ENCODE measurements around the gene ZDHHC3.
"Not testable (repeated sequence)": the region's sequence is repeated elsewhere in the genome, so short reads cannot be mapped to it uniquely, and the experiment has no call there.

Gene ZDHHC3

GRCh38 chr3:44950275-44950734, 25.7 kb downstream of the ZDHHC3 start:
- no peaks in the 10 kb centered on the region for H3K27me3 ChIP-seq (ENCODE audit: insufficient read depth, low read depth)
- H3K4me3 ChIP-seq (IDR thresholded peaks at IDR 0.05; ENCODE audit: insufficient read depth, low read depth, low read length), result no peak overlapping the region
- H4K20me1 ChIP-seq (ENCODE audit: insufficient read depth), result no peaks in the 10 kb centered on the region
- no peaks in the 10 kb centered on the region for H3K36me3 ChIP-seq (ENCODE audit: insufficient read depth)
- H3K9ac ChIP-seq, result no peak overlapping the region
- no peak overlapping the region for H3K4me2 ChIP-seq
- no peak overlapping the region for H3K27ac ChIP-seq
- no peaks in the 10 kb centered on the region for H3K4me1 ChIP-seq (ENCODE audit: low read depth, poor library complexity, severe bottlenecking)
- no peak overlapping the region for H2AFZ ChIP-seq (ENCODE audit: low read depth)
- TF ChIP-seq CTCF (conservative IDR thresholded peaks at IDR 0.05; ENCODE audit: low read depth, low read length), result no peak
- no peaks in the 10 kb centered on the region for H3K79me2 ChIP-seq (ENCODE audit: insufficient read depth, low read depth)

GRCh38 chr3:44949770-44950169, 26.2 kb downstream of the ZDHHC3 start:
- H3K4me2 ChIP-seq, result not testable (repeated sequence)

GRCh38 chr3:44948239-44948638, 27.7 kb downstream of the ZDHHC3 start:
- Histone ChIP-seq H3K36me3 (ENCODE audit: insufficient read depth) (no peaks in the 10 kb centered on the region), H3K9ac (no peak overlapping the region), H3K4me2 (no peak overlapping the region), H3K27me3 (ENCODE audit: insufficient read depth, low read depth) (no peaks in the 10 kb centered on the region), H4K20me1 (ENCODE audit: insufficient read depth) (no peaks in the 10 kb centered on the region), H2AFZ (ENCODE audit: low read depth) (no peak overlapping the region), H3K79me2 (ENCODE audit: insufficient read depth, low read depth) (no peaks in the 10 kb centered on the region), H3K4me1 (ENCODE audit: low read depth, poor library complexity, severe bottlenecking) (no peaks in the 10 kb centered on the region), H3K4me3 (IDR thresholded peaks at IDR 0.05; ENCODE audit: insufficient read depth, low read depth, low read length) (no peak overlapping the region), H3K27ac (no peak overlapping the region)
- TF ChIP-seq CTCF (conservative IDR thresholded peaks at IDR 0.05; ENCODE audit: low read depth, low read length), result no peak

More at GRCh38 chr3:44949770-44950169, 26.2 kb downstream of the ZDHHC3 start:
- H3K79me2 ChIP-seq (ENCODE audit: insufficient read depth, low read depth); H3K4me3 ChIP-seq (IDR thresholded peaks at IDR 0.05; ENCODE audit: insufficient read depth, low read depth, low read length); H4K20me1 ChIP-seq (ENCODE audit: insufficient read depth); H2AFZ ChIP-seq (ENCODE audit: low read depth); H3K27ac ChIP-seq; H3K9ac ChIP-seq; H3K4me1 ChIP-seq (ENCODE audit: low read depth, poor library complexity, severe bottlenecking); H3K36me3 ChIP-seq (ENCODE audit: insufficient read depth); H3K27me3 ChIP-seq (ENCODE audit: insufficient read depth, low read depth): not testable (repeated sequence)

GRCh38 chr3:44942202-44942921, 33.6 kb downstream of the ZDHHC3 start:
- Histone ChIP-seq H3K4me3 (IDR thresholded peaks at IDR 0.05; ENCODE audit: insufficient read depth, low read depth, low read length) (no peak overlapping the region), H3K27ac (no peak overlapping the region), H3K79me2 (ENCODE audit: insufficient read depth, low read depth) (no peaks in the 10 kb centered on the region), H2AFZ (ENCODE audit: low read depth) (no peak overlapping the region), H3K4me1 (ENCODE audit: low read depth, poor library complexity, severe bottlenecking) (no peaks in the 10 kb centered on the region), H3K9ac (no peak overlapping the region), H3K27me3 (ENCODE audit: insufficient read depth, low read depth) (no peaks in the 10 kb centered on the region), H3K36me3 (ENCODE audit: insufficient read depth) (no peaks in the 10 kb centered on the region), H4K20me1 (ENCODE audit: insufficient read depth) (no peaks in the 10 kb centered on the region), H3K4me2 (no peak overlapping the region)
- TF ChIP-seq CTCF (conservative IDR thresholded peaks at IDR 0.05; ENCODE audit: low read depth, low read length), result no peak

- Histone ChIP-seq H3K36me3 (ENCODE audit: insufficient read depth) (no peaks in the 10 kb centered on the region), H2AFZ (ENCODE audit: low read depth) (no peak overlapping the region), H3K27me3 (ENCODE audit: insufficient read depth, low read depth) (no peaks in the 10 kb centered on the region), H3K4me3 (IDR thresholded peaks at IDR 0.05; ENCODE audit: insufficient read depth, low read depth, low read length) (no peak overlapping the region), H3K27ac (no peak overlapping the region), H3K4me1 (ENCODE audit: low read depth, poor library complexity, severe bottlenecking) (no peaks in the 10 kb centered on the region), H3K79me2 (ENCODE audit: insufficient read depth, low read depth) (no peaks in the 10 kb centered on the region), H3K4me2 (no peak overlapping the region), H4K20me1 (ENCODE audit: insufficient read depth) (no peaks in the 10 kb centered on the region), H3K9ac (no peak overlapping the region)
- no peak for TF ChIP-seq CTCF (conservative IDR thresholded peaks at IDR 0.05; ENCODE audit: low read depth, low read length)
Measured at GRCh38 chr3:44939581-44940036, 36.4 kb downstream of the ZDHHC3 start.
